ENCODE data around the gene PER1.

Gene PER1

GRCh38 chr17:8137645-8138373, 14.4 kb downstream of the PER1 start:
- no peak for DNase-seq

- DNase-seq, result no peak
Observed at GRCh38 chr17:8133941-8134340, 18.3 kb downstream of the PER1 start.

- no peak for DNase-seq
Observed at GRCh38 chr17:8133399-8133798, 18.8 kb downstream of the PER1 start.

- no peak for DNase-seq
Observed at GRCh38 chr17:8131844-8132441, 20.3 kb downstream of the PER1 start.

GRCh38 chr17:8128125-8128784, 23.9 kb downstream of the PER1 start:
- no peak for DNase-seq

- DNase-seq, result peak; percentile 42
Observed at GRCh38 chr17:8126491-8127066, 25.6 kb downstream of the PER1 start.

GRCh38 chr17:8125947-8126490, 26.2 kb downstream of the PER1 start:
- no peak for DNase-seq

- DNase-seq, result peak; percentile 81
Observed at GRCh38 chr17:8125154-8125946, 26.9 kb downstream of the PER1 start.

GRCh38 chr17:8124350-8125153, 27.7 kb downstream of the PER1 start:
- DNase-seq, result no peak

GRCh38 chr17:8123695-8124349, 28.4 kb downstream of the PER1 start, which contains the start of gene HES7:
Gene HES7, minus strand, starts transcription at chr17:8124106. Its CDS starts 22 bp downstream, at chr17:8124084.
- DNase-seq, result no peak

- no peak for DNase-seq
Observed at GRCh38 chr17:8122924-8123694, 29.1 kb downstream of the PER1 start.

- DNase-seq, result peak; percentile 51
Observed at GRCh38 chr17:8122422-8122923, 29.7 kb downstream of the PER1 start.

- DNase-seq, result peak; percentile 70
Observed at GRCh38 chr17:8121681-8122421, 30.4 kb downstream of the PER1 start.

- no peak for DNase-seq
Observed at GRCh38 chr17:8121407-8121680, 30.9 kb downstream of the PER1 start.

GRCh38 chr17:8120520-8121406, 31.4 kb downstream of the PER1 start:
- peak; percentile 79 for DNase-seq

GRCh38 chr17:8119581-8120519, 32.4 kb downstream of the PER1 start:
- DNase-seq, result peak; percentile 94
